ENCODE results near the gene NPBWR2.
A peak's percentile ranks its signal among the peaks of the same experiment; 100 is the strongest.

GRCh38 chr20:64080013-64080812 lies 27.2 kb downstream of the NPBWR2 start, which contains the start of gene OPRL1:
- TF ChIP-seq, protein P1, sequence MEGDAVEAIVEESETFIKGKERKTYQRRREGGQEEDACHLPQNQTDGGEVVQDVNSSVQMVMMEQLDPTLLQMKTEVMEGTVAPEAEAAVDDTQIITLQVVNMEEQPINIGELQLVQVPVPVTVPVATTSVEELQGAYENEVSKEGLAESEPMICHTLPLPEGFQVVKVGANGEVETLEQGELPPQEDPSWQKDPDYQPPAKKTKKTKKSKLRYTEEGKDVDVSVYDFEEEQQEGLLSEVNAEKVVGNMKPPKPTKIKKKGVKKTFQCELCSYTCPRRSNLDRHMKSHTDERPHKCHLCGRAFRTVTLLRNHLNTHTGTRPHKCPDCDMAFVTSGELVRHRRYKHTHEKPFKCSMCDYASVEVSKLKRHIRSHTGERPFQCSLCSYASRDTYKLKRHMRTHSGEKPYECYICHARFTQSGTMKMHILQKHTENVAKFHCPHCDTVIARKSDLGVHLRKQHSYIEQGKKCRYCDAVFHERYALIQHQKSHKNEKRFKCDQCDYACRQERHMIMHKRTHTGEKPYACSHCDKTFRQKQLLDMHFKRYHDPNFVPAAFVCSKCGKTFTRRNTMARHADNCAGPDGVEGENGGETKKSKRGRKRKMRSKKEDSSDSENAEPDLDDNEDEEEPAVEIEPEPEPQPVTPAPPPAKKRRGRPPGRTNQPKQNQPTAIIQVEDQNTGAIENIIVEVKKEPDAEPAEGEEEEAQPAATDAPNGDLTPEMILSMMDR (IDR thresholded peaks at IDR 0.05), result no peak
- TF ChIP-seq POLR2A (IDR thresholded peaks at IDR 0.05) (no peak), POLR2AphosphoS5 (IDR thresholded peaks at IDR 0.05) (no peak), EP300 (IDR thresholded peaks at IDR 0.05; ENCODE audit: low read depth) (peak; percentile 9)

Data from transverse colon (tissue), 4 donors.